ENCODE measurements around the gene NFIA.

NFIA gene

DNA sequence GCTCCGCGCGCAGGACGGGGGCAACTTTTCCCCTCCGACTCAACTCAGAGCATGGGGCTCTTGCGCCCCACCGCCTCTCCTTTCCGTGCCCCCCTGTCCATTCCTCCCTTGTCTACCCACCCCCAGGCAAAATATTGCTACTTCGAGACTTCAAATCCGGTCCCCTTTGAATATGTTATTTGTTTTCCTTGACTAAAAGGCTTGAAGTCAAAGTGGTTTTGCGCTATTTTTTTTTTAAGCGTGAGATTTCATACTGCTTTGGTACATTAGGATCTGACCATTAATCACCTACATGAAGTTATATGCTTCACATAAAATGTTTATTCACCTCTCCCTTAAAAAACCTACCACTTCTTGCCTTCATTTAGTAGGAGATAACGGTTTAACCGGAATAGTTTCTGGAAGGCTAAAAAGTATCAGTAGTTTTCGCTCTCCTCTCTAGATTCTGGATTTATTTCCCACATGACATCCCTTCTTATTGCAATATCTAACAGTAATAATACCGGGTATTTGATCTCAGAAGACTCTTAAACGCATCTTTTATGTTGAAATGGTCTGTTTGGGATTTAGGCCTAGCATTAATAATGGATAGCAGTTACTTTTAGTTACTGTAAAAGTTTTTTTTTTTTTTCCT is 1.6 kb downstream of the NFIA start:
- no peaks in the 10 kb centered on the region for H3K27me3 ChIP-seq (ENCODE audit: control insufficient read depth in 5 of 5, insufficient read depth in 4 of 5, low read length in 5 of 5)
- peak overlapping the region; percentile 53 to 90 (median 74) for H3K9ac ChIP-seq (ENCODE audit: low read length in 5 of 5)
- H3K36me3 ChIP-seq (ENCODE audit: control insufficient read depth in 5 of 5, insufficient read depth in 5 of 5, low read length in 5 of 5): peaks cover 0 to 8% (median 7%) of the 10 kb centered on the region in 5 donors
- H3K9me3 ChIP-seq (ENCODE audit: control insufficient read depth in 5 of 5, low read length in 5 of 5): no peaks in the 10 kb centered on the region
- H3K27ac ChIP-seq (ENCODE audit: low read depth, low read length): peak overlapping the region; percentile 89
- H3K4me3 ChIP-seq (ENCODE audit: low read depth in 1 of 5, low read length in 5 of 5): peak overlapping the region; percentile 81 to 99 (median 92)
- H3K4me1 ChIP-seq (ENCODE audit: control insufficient read depth in 5 of 5, insufficient read depth in 5 of 5, low read length in 5 of 5): peaks cover 9 to 63% (median 61%) of the 10 kb centered on the region in 5 donors

DNA sequence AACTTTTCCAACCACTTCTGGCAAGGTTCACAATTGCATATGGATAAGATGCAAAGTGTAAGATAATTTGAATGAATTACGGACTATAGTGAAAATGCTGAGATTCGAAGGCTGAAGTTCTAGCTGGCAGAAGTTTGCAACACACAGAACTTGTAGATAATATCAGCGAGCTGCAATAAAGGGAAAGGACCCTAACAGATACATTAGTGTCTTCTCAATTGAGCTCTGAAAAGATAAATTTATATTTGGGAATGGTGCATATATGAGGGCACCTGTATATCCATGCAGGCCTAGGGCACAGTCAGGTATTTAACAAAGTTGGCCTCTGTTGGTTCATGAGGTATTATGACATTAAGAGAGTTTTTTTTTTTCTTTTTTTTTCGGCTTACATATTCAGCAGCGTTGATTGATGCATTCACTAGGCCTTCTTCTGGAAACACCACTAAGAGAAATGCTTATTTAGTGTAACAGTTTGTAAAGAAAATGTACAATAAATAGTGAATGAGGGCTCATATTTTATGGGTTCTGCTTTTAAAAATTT is 2.2 kb downstream of the NFIA start:
- H3K27me3 ChIP-seq (ENCODE audit: control insufficient read depth in 5 of 5, insufficient read depth in 4 of 5, low read length in 5 of 5): no peaks in the 10 kb centered on the region
- peak overlapping the region; percentile 89 for H3K27ac ChIP-seq (ENCODE audit: low read depth, low read length)
- no peaks in the 10 kb centered on the region for H3K9me3 ChIP-seq (ENCODE audit: control insufficient read depth in 5 of 5, low read length in 5 of 5)
- H3K4me1 ChIP-seq (ENCODE audit: control insufficient read depth in 5 of 5, insufficient read depth in 5 of 5, low read length in 5 of 5): peaks cover 3 to 61% (median 58%) of the 10 kb centered on the region in 5 donors
- peak overlapping the region; percentile 81 to 99 (median 92) for H3K4me3 ChIP-seq (ENCODE audit: low read depth in 1 of 5, low read length in 5 of 5)
- peak overlapping the region; percentile 53 to 90 (median 74) for H3K9ac ChIP-seq (ENCODE audit: low read length in 5 of 5)
- H3K36me3 ChIP-seq (ENCODE audit: control insufficient read depth in 5 of 5, insufficient read depth in 5 of 5, low read length in 5 of 5): peaks cover 0 to 10% (median 7%) of the 10 kb centered on the region in 5 donors

DNA sequence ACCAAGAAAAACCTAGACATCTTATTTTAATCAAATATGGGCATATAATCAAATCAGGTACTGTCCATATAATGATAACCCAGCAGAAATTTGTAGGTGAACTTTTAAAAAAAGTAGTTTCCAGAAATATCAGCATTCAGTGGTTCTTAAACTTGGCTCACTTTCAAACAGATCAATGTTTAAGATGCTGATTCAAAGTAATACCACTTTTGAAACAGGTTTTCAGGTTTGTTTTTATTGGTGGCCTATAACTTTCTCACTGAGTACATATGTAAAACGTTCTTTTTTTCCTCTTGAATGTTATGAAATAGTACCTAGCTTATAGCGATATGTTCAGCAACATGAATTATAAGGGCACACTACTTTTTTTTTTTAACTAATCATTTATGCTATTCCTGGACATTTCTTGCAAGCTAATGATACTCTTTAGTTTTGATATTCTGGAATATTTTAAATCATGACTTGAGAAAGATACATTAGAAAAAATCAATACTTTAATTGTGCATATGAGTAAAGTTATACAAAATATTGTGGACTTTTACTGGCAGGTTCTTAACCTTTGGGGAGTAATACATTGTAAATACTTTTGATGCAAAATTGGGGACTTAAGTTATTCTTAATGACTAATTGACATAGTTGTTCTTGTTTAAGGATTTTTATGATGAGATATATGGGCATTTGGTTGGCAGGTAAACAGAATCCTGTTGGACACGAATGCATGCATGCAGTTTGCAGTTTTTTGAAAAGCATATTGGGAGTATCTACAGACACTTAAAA is 3.0 kb downstream of the NFIA start:
- peak overlapping the region; percentile 53 to 90 (median 71) for H3K9ac ChIP-seq (ENCODE audit: low read length in 5 of 5)
- H3K4me3 ChIP-seq (ENCODE audit: low read depth in 1 of 5, low read length in 5 of 5): peak overlapping the region; percentile 81 to 99 (median 92)
- no peaks in the 10 kb centered on the region for H3K9me3 ChIP-seq (ENCODE audit: control insufficient read depth in 5 of 5, low read length in 5 of 5)
- H3K4me1 ChIP-seq (ENCODE audit: control insufficient read depth in 5 of 5, insufficient read depth in 5 of 5, low read length in 5 of 5): peaks cover 1 to 61% (median 58%) of the 10 kb centered on the region in 5 donors
- H3K36me3 ChIP-seq (ENCODE audit: control insufficient read depth in 5 of 5, insufficient read depth in 5 of 5, low read length in 5 of 5): peaks cover 0 to 10% (median 7%) of the 10 kb centered on the region in 5 donors
- H3K27me3 ChIP-seq (ENCODE audit: control insufficient read depth in 5 of 5, insufficient read depth in 4 of 5, low read length in 5 of 5): no peaks in the 10 kb centered on the region
- peak overlapping the region; percentile 89 for H3K27ac ChIP-seq (ENCODE audit: low read depth, low read length)

- H3K9ac ChIP-seq (ENCODE audit: low read length in 5 of 5): peak overlapping the region in 4 of 5 donors; percentile 33 to 72 (median 42)
- peak overlapping the region; percentile 89 for H3K27ac ChIP-seq (ENCODE audit: low read depth, low read length)
- H3K4me3 ChIP-seq (ENCODE audit: low read depth in 1 of 5, low read length in 5 of 5): peak overlapping the region; percentile 48 to 99 (median 92)
These were observed 3.8 kb downstream of the NFIA start for GRCh38 chr1:61085983-61086644.

GRCh38 chr1:61087571-61087970 is 5.2 kb downstream of the NFIA start:
- peak overlapping the region; percentile 89 for H3K27ac ChIP-seq (ENCODE audit: low read depth, low read length)
- H3K4me1 ChIP-seq (ENCODE audit: control insufficient read depth in 5 of 5, insufficient read depth in 5 of 5, low read length in 5 of 5): peaks cover 1 to 68% (median 60%) of the 10 kb centered on the region in 5 donors
- peak overlapping the region in 4 of 5 donors; percentile 16 to 72 (median 56) for H3K9ac ChIP-seq (ENCODE audit: low read length in 5 of 5)

More at GRCh38 chr1:61085983-61086644, 3.8 kb downstream of the NFIA start:
- H3K27me3 ChIP-seq (ENCODE audit: control insufficient read depth in 5 of 5, insufficient read depth in 4 of 5, low read length in 5 of 5): no peaks in the 10 kb centered on the region
- no peaks in the 10 kb centered on the region for H3K9me3 ChIP-seq (ENCODE audit: control insufficient read depth in 5 of 5, low read length in 5 of 5)
- H3K4me1 ChIP-seq (ENCODE audit: control insufficient read depth in 5 of 5, insufficient read depth in 5 of 5, low read length in 5 of 5): peaks cover 1 to 58% (median 57%) of the 10 kb centered on the region in 5 donors
- H3K36me3 ChIP-seq (ENCODE audit: control insufficient read depth in 5 of 5, insufficient read depth in 5 of 5, low read length in 5 of 5): peaks cover 0 to 10% (median 7%) of the 10 kb centered on the region in 5 donors

DNA sequence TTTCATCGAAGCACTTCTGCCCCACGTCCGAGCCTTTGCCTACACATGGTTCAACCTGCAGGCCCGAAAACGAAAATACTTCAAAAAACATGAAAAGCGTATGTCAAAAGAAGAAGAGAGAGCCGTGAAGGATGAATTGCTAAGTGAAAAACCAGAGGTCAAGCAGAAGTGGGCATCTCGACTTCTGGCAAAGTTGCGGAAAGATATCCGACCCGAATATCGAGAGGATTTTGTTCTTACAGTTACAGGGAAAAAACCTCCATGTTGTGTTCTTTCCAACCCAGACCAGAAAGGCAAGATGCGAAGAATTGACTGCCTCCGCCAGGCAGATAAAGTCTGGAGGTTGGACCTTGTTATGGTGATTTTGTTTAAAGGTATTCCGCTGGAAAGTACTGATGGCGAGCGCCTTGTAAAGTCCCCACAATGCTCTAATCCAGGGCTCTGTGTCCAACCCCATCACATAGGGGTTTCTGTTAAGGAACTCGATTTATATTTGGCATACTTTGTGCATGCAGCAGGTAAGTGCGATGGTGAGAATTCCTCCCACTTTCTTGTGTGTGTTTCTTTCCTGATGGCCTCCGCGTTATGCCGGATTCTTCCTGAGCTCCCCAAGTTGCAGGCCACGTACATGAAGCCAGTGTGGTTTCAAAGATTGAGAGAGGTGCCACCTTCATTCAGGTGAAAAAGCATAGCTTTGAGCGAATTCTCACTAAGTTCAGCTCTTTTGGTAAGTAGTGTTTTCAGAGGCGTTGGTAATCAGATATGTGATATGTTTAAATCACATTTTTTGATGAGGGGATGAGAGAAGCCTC is 6.0 kb downstream of the NFIA start:
- Histone ChIP-seq H3K4me3 (ENCODE audit: low read depth in 1 of 5, low read length in 5 of 5) (no peak overlapping the region), H3K27me3 (ENCODE audit: control insufficient read depth in 5 of 5, insufficient read depth in 4 of 5, low read length in 5 of 5) (no peaks in the 10 kb centered on the region), H3K9me3 (ENCODE audit: control insufficient read depth in 5 of 5, low read length in 5 of 5) (no peaks in the 10 kb centered on the region), H3K27ac (ENCODE audit: low read depth, low read length) (peak overlapping the region; percentile 89), H3K9ac (ENCODE audit: low read length in 5 of 5) (peak overlapping the region in 1 of 5 donors; percentile 72), H3K36me3 (ENCODE audit: control insufficient read depth in 5 of 5, insufficient read depth in 5 of 5, low read length in 5 of 5) (peaks cover 0 to 10% (median 7%) of the 10 kb centered on the region in 5 donors), H3K4me1 (ENCODE audit: control insufficient read depth in 5 of 5, insufficient read depth in 5 of 5, low read length in 5 of 5) (peaks cover 1 to 71% (median 62%) of the 10 kb centered on the region in 5 donors)

More at GRCh38 chr1:61087571-61087970, 5.2 kb downstream of the NFIA start:
- peaks cover 0 to 10% (median 7%) of the 10 kb centered on the region in 5 donors for H3K36me3 ChIP-seq (ENCODE audit: control insufficient read depth in 5 of 5, insufficient read depth in 5 of 5, low read length in 5 of 5)
- H3K27me3 ChIP-seq (ENCODE audit: control insufficient read depth in 5 of 5, insufficient read depth in 4 of 5, low read length in 5 of 5): no peaks in the 10 kb centered on the region
- no peaks in the 10 kb centered on the region for H3K9me3 ChIP-seq (ENCODE audit: control insufficient read depth in 5 of 5, low read length in 5 of 5)
- peak overlapping the region in 2 of 5 donors; percentile 4 to 21 for H3K4me3 ChIP-seq (ENCODE audit: low read depth in 1 of 5, low read length in 5 of 5)

DNA sequence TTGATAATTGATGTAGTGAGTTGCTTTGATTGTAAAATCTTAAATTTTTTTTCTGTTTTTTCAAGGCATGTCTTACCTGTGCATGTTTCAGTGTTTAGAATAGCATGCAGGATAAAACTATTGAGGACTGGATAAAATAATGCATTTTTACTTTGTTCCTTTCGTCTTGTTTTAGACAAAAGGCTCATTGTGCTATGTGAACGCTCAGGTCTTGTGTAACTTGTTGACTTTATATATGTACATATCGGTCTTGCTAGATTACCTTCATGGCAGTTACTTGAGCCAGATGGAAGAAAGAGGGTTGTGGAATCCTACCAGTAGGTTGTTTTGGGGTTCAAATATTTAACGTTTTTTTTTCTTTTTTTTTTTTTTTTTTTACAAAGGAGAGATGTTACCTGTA is 7.0 kb downstream of the NFIA start:
- H3K4me1 ChIP-seq (ENCODE audit: control insufficient read depth in 5 of 5, insufficient read depth in 5 of 5, low read length in 5 of 5): peaks cover 1 to 77% (median 69%) of the 10 kb centered on the region in 5 donors
- no peak overlapping the region for H3K4me3 ChIP-seq (ENCODE audit: low read depth in 1 of 5, low read length in 5 of 5)
- H3K27ac ChIP-seq (ENCODE audit: low read depth, low read length): no peak overlapping the region
- no peak overlapping the region for H3K9ac ChIP-seq (ENCODE audit: low read length in 5 of 5)
- peaks cover 0 to 10% (median 7%) of the 10 kb centered on the region in 5 donors for H3K36me3 ChIP-seq (ENCODE audit: control insufficient read depth in 5 of 5, insufficient read depth in 5 of 5, low read length in 5 of 5)
- H3K9me3 ChIP-seq (ENCODE audit: control insufficient read depth in 5 of 5, low read length in 5 of 5): no peaks in the 10 kb centered on the region
- H3K27me3 ChIP-seq (ENCODE audit: control insufficient read depth in 5 of 5, insufficient read depth in 4 of 5, low read length in 5 of 5): no peaks in the 10 kb centered on the region

GRCh38 chr1:61089741-61090140 is 7.4 kb downstream of the NFIA start:
- H3K9ac ChIP-seq (ENCODE audit: low read length in 5 of 5): no peak overlapping the region
- H3K27me3 ChIP-seq (ENCODE audit: control insufficient read depth in 5 of 5, insufficient read depth in 4 of 5, low read length in 5 of 5): no peaks in the 10 kb centered on the region
- no peaks in the 10 kb centered on the region for H3K9me3 ChIP-seq (ENCODE audit: control insufficient read depth in 5 of 5, low read length in 5 of 5)
- no peak overlapping the region for H3K27ac ChIP-seq (ENCODE audit: low read depth, low read length)
- H3K4me1 ChIP-seq (ENCODE audit: control insufficient read depth in 5 of 5, insufficient read depth in 5 of 5, low read length in 5 of 5): peaks cover 1 to 77% (median 69%) of the 10 kb centered on the region in 5 donors
- H3K36me3 ChIP-seq (ENCODE audit: control insufficient read depth in 5 of 5, insufficient read depth in 5 of 5, low read length in 5 of 5): peaks cover 0 to 10% (median 7%) of the 10 kb centered on the region in 5 donors
- H3K4me3 ChIP-seq (ENCODE audit: low read depth in 1 of 5, low read length in 5 of 5): no peak overlapping the region
